ENCODE measurements around the gene DCC. TPM values are rescaled to one million over a fixed set of nuclear protein-coding genes. Genes with fewer than 3 reads are reported as not detected.

DCC gene
- total RNA-seq, 1 experiment from 2014 or later = not detected

DNA sequence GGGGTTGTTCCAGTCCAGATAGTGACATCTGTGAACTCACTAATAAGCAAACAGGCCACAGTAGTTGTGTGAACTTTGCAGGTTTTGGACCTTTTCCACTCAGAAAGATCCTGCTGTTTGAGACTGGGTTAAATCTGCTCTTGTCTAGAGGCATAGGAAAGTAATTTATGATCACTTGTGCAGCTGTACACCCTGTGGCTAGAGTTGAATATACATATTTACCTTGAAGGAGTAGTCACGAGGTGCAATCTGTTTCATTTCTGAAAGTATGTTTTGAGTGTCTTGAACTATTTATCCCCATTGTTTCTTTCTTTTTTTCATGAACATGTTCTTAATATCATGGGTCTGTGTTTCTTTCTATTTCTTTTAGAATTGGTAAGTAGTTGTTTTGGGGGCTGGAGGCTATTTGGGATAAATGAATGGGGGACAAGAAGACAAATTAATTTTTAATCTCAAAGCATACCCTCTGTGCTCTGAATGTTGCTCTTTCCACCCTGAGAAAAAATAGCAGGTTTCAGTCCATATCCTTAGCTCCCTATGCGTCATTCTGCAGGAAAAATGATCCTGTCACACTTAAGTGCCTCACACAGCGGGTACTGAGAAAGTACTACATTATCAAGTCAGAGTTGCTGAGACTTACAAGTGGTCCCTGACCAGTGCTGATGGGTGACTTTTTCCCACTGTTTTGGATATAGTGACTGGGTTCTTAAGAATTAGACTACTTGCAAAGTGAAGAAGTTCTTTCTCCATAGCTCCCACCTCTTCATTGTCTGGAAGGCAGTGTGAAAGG, 28.2 kb downstream of the DCC start:
- no peak overlapping the region for H3K27ac Mint-ChIP-seq (ENCODE audit: low read depth, unreplicated experiment)
- intact Hi-C loops (cut with micrococcal nuclease) = no loop called here
- H3K27me3 Mint-ChIP-seq (ENCODE audit: insufficient read depth, unreplicated experiment) = no peaks in the 10 kb centered on the region
- CTCF ChIA-PET = interaction anchor here (0.6 kb wide), 1 partner anchor 503 kb away, joined by 5 read pairs; no protein-coding TSS in a partner anchor
- H3K4me1 Mint-ChIP-seq (ENCODE audit: insufficient read depth, unreplicated experiment) = no peaks in the 10 kb centered on the region
- POLR2A ChIA-PET = no interaction called here
- H3K9me3 Mint-ChIP-seq (ENCODE audit: unreplicated experiment) = peaks cover 8% of the 10 kb centered on the region
- no peak for DNase-seq (ENCODE audit: unreplicated experiment)
- TF ChIP-seq, protein P1, sequence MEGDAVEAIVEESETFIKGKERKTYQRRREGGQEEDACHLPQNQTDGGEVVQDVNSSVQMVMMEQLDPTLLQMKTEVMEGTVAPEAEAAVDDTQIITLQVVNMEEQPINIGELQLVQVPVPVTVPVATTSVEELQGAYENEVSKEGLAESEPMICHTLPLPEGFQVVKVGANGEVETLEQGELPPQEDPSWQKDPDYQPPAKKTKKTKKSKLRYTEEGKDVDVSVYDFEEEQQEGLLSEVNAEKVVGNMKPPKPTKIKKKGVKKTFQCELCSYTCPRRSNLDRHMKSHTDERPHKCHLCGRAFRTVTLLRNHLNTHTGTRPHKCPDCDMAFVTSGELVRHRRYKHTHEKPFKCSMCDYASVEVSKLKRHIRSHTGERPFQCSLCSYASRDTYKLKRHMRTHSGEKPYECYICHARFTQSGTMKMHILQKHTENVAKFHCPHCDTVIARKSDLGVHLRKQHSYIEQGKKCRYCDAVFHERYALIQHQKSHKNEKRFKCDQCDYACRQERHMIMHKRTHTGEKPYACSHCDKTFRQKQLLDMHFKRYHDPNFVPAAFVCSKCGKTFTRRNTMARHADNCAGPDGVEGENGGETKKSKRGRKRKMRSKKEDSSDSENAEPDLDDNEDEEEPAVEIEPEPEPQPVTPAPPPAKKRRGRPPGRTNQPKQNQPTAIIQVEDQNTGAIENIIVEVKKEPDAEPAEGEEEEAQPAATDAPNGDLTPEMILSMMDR (IDR thresholded peaks at IDR 0.05; ENCODE audit: unreplicated experiment) = no peak
- BruUV-seq (replicated peaks) = no TSS peak
- H3K36me3 Mint-ChIP-seq (ENCODE audit: insufficient read depth, unreplicated experiment) = no peaks in the 10 kb centered on the region
- H3K4me3 Mint-ChIP-seq (ENCODE audit: unreplicated experiment) = no peak overlapping the region

DNA sequence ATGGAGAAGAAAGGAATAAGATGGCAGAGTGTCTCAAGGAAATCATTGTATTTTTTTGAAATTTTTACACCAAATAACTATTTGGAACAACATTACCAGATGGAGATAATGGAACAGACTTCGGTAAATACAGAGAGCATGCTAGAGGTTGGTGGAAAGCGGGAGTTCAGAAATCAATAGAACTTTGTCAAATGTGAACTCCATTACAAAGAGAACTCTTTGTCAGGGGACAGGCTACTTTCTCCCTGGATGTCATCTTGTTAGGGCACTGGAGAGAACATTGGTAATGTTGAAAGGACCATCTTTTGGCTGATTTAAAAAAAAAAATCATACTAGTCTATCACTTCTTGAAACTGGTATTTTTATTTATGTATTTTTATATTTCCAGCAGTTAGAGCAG, 30.8 kb downstream of the DCC start:
- ChIA-PET CTCF (no interaction called here), POLR2A (no interaction called here)
- TF ChIP-seq, protein P1 (IDR thresholded peaks at IDR 0.05; ENCODE audit: unreplicated experiment) = no peak
- intact Hi-C loops (cut with micrococcal nuclease) = no loop called here
- Mint-ChIP-seq H3K36me3 (ENCODE audit: insufficient read depth, unreplicated experiment) (no peaks in the 10 kb centered on the region), H3K27me3 (ENCODE audit: insufficient read depth, unreplicated experiment) (no peaks in the 10 kb centered on the region), H3K4me3 (ENCODE audit: unreplicated experiment) (no peak overlapping the region), H3K27ac (ENCODE audit: low read depth, unreplicated experiment) (no peak overlapping the region), H3K4me1 (ENCODE audit: insufficient read depth, unreplicated experiment) (no peaks in the 10 kb centered on the region), H3K9me3 (ENCODE audit: unreplicated experiment) (peaks cover 8% of the 10 kb centered on the region)
- no peak for DNase-seq (ENCODE audit: unreplicated experiment)
- BruUV-seq (replicated peaks) = no TSS peak

DNA sequence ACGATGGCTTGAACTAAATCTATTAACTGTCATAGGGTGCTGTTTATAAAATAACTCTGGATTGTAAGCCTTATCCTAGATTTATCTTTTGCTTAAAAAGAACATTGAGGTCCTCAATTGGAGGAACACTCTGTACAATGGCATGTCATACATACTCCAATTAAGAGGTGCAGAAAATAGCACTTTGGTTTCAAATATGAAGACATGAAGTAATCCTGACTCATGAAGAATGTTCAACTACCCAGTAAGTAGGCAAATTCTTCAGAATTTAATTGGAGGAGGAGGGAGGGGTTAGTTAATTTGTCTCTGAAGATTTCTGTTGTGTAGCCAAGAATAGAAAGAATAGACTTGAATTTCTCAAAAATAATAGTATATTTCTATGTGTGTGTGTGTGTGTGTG, 36.1 kb downstream of the DCC start:
- intact Hi-C loops (cut with micrococcal nuclease) = no loop called here
- Mint-ChIP-seq H3K9me3 (ENCODE audit: unreplicated experiment) (no peaks in the 10 kb centered on the region), H3K4me1 (ENCODE audit: insufficient read depth, unreplicated experiment) (no peaks in the 10 kb centered on the region), H3K27me3 (ENCODE audit: insufficient read depth, unreplicated experiment) (no peaks in the 10 kb centered on the region), H3K27ac (ENCODE audit: low read depth, unreplicated experiment) (no peak overlapping the region), H3K4me3 (ENCODE audit: unreplicated experiment) (no peak overlapping the region), H3K36me3 (ENCODE audit: insufficient read depth, unreplicated experiment) (no peaks in the 10 kb centered on the region)
- POLR2A ChIA-PET = no interaction called here
- TF ChIP-seq, protein P1 (IDR thresholded peaks at IDR 0.05; ENCODE audit: unreplicated experiment) = no peak
- no peak for DNase-seq (ENCODE audit: unreplicated experiment)
- BruUV-seq (replicated peaks) = no TSS peak
- CTCF ChIA-PET = no interaction called here

DNA sequence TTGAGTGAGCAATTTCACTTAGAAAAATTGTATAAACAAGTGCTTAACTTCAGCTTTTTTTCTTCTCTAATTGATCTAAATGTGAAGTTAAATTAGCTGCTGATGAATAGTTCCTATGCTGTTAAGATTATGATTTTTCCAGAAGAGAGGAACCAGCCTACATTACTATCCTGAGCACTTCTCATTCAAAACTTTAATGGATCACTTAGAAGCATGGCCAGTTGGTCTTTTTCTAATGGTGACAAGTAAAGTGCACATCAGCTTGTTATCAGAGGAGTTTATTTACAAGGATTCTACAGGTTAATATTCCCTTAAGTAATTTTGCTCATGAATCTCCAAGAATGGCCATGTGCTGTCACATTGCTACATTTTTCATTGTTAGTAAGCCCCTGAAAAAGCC, 37.1 kb downstream of the DCC start:
- CTCF ChIA-PET = no interaction called here
- intact Hi-C loops (cut with micrococcal nuclease) = no loop called here
- no peak for DNase-seq (ENCODE audit: unreplicated experiment)
- Mint-ChIP-seq H3K9me3 (ENCODE audit: unreplicated experiment) (no peaks in the 10 kb centered on the region), H3K27me3 (ENCODE audit: insufficient read depth, unreplicated experiment) (no peaks in the 10 kb centered on the region), H3K4me3 (ENCODE audit: unreplicated experiment) (no peak overlapping the region), H3K36me3 (ENCODE audit: insufficient read depth, unreplicated experiment) (no peaks in the 10 kb centered on the region), H3K4me1 (ENCODE audit: insufficient read depth, unreplicated experiment) (no peaks in the 10 kb centered on the region), H3K27ac (ENCODE audit: low read depth, unreplicated experiment) (no peak overlapping the region)
- TF ChIP-seq, protein P1 (IDR thresholded peaks at IDR 0.05; ENCODE audit: unreplicated experiment) = no peak
- POLR2A ChIA-PET = no interaction called here
- BruUV-seq (replicated peaks) = no TSS peak

Measured in MCF 10A (cell line).